ENCODE data around the gene ZNF526.

Gene ZNF526

DNA sequence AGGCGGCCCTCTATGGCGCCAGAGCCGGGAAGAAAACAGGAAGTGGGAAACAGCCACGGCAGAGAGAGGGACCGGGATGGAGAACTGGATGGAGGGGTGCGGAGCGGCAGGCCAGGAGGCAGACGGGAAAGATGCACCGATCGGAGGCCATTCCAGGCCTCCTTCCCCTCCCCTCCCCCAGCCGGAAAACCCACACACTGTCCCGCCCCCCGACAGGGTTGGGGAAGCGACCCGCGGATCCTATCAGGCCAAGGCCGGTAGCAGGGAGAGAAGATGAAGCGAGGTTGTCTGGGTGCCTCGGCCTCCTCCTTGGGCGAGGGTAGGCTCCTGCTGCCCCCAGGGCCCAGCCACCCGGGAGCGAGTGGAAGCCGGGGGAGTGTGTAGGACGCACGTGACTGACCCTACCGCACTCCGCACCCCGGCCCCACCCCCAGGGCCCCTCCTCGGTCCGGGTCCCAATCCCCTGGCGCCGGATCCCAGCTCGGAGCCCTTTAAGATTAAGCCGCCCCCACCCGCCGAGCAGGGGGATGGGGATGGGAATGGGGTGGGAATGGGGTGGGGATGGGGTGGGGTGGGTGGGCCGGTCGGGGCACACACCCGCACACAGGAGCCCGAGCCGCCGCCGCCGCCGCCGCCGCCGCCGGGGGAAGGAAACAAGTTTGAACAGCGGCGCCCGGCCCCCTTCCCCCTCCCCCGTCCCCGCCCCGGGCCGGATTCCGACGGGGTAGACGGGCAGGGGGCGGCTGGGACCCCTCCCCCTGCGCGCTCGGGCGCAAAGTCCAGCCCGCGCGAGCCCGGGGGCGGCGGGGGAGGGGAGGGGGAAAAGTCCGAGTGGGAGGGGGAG, 33.4 kb downstream of the ZNF526 start (continued):
- TF ChIP-seq, protein P1, sequence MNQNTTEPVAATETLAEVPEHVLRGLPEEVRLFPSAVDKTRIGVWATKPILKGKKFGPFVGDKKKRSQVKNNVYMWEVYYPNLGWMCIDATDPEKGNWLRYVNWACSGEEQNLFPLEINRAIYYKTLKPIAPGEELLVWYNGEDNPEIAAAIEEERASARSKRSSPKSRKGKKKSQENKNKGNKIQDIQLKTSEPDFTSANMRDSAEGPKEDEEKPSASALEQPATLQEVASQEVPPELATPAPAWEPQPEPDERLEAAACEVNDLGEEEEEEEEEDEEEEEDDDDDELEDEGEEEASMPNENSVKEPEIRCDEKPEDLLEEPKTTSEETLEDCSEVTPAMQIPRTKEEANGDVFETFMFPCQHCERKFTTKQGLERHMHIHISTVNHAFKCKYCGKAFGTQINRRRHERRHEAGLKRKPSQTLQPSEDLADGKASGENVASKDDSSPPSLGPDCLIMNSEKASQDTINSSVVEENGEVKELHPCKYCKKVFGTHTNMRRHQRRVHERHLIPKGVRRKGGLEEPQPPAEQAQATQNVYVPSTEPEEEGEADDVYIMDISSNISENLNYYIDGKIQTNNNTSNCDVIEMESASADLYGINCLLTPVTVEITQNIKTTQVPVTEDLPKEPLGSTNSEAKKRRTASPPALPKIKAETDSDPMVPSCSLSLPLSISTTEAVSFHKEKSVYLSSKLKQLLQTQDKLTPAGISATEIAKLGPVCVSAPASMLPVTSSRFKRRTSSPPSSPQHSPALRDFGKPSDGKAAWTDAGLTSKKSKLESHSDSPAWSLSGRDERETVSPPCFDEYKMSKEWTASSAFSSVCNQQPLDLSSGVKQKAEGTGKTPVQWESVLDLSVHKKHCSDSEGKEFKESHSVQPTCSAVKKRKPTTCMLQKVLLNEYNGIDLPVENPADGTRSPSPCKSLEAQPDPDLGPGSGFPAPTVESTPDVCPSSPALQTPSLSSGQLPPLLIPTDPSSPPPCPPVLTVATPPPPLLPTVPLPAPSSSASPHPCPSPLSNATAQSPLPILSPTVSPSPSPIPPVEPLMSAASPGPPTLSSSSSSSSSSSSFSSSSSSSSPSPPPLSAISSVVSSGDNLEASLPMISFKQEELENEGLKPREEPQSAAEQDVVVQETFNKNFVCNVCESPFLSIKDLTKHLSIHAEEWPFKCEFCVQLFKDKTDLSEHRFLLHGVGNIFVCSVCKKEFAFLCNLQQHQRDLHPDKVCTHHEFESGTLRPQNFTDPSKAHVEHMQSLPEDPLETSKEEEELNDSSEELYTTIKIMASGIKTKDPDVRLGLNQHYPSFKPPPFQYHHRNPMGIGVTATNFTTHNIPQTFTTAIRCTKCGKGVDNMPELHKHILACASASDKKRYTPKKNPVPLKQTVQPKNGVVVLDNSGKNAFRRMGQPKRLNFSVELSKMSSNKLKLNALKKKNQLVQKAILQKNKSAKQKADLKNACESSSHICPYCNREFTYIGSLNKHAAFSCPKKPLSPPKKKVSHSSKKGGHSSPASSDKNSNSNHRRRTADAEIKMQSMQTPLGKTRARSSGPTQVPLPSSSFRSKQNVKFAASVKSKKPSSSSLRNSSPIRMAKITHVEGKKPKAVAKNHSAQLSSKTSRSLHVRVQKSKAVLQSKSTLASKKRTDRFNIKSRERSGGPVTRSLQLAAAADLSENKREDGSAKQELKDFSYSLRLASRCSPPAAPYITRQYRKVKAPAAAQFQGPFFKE (tag by site-specific recombination; IDR thresholded peaks at IDR 0.05; ENCODE audit: borderline replicate concordance): no peak
- TF ChIP-seq ZSCAN23 (tag by site-specific recombination; IDR thresholded peaks at IDR 0.05) (no peak), ZBTB48 (tag by site-specific recombination; IDR thresholded peaks at IDR 0.05) (peak; percentile 64; the same call in 1 of the 2 replicates), ZNF133 (tag by site-specific recombination; IDR thresholded peaks at IDR 0.05) (no peak), SETDB1 (IDR thresholded peaks at IDR 0.05; ENCODE audit: insufficient read length, low read length) (no peak), GLIS1 (tag by site-specific recombination; IDR thresholded peaks at IDR 0.05) (peak; percentile 77), ZNF423 (tag by site-specific recombination; IDR thresholded peaks at IDR 0.05) (0 out of 2 replicates have a peak, but pooled peaks have one; percentile 40), EGR2 (tag by site-specific recombination; IDR thresholded peaks at IDR 0.05; ENCODE audit: low read depth) (peak; percentile 82), ZFP37 (tag by site-specific recombination; IDR thresholded peaks at IDR 0.05) (no peak; the same call in 1 of the 2 replicates), ZNF266 (tag by site-specific recombination; IDR thresholded peaks at IDR 0.05; ENCODE audit: low read depth) (no peak), ZNF624 (tag by site-specific recombination; IDR thresholded peaks at IDR 0.05) (no peak), ZNF596 (tag by site-specific recombination; IDR thresholded peaks at IDR 0.05) (no peak), ZNF19 (tag by site-specific recombination; IDR thresholded peaks at IDR 0.05; ENCODE audit: low read depth) (no peak), ZNF549 (tag by site-specific recombination; IDR thresholded peaks at IDR 0.05) (no peak), ZNF571 (tag by site-specific recombination; IDR thresholded peaks at IDR 0.05) (no peak), ZNF561 (tag by site-specific recombination; IDR thresholded peaks at IDR 0.05; ENCODE audit: borderline replicate concordance) (peak; percentile 22; the same call in 1 of the 2 replicates), ZNF175 (tag by site-specific recombination; IDR thresholded peaks at IDR 0.05) (no peak), ZNF548 (tag by site-specific recombination; IDR thresholded peaks at IDR 0.05) (no peak)
- TF ChIP-seq, protein P2, sequence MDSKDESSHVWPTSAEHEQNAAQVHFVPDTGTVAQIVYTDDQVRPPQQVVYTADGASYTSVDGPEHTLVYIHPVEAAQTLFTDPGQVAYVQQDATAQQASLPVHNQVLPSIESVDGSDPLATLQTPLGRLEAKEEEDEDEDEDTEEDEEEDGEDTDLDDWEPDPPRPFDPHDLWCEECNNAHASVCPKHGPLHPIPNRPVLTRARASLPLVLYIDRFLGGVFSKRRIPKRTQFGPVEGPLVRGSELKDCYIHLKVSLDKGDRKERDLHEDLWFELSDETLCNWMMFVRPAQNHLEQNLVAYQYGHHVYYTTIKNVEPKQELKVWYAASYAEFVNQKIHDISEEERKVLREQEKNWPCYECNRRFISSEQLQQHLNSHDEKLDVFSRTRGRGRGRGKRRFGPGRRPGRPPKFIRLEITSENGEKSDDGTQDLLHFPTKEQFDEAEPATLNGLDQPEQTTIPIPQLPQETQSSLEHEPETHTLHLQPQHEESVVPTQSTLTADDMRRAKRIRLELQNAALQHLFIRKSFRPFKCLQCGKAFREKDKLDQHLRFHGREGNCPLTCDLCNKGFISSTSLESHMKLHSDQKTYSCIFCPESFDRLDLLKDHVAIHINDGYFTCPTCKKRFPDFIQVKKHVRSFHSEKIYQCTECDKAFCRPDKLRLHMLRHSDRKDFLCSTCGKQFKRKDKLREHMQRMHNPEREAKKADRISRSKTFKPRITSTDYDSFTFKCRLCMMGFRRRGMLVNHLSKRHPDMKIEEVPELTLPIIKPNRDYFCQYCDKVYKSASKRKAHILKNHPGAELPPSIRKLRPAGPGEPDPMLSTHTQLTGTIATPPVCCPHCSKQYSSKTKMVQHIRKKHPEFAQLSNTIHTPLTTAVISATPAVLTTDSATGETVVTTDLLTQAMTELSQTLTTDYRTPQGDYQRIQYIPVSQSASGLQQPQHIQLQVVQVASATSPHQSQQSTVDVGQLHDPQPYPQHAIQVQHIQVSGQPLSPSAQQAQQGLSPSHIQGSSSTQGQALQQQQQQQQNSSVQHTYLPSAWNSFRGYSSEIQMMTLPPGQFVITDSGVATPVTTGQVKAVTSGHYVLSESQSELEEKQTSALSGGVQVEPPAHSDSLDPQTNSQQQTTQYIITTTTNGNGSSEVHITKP (tag by site-specific recombination; IDR thresholded peaks at IDR 0.05): peak; percentile 89
- TF ChIP-seq, protein P3, sequence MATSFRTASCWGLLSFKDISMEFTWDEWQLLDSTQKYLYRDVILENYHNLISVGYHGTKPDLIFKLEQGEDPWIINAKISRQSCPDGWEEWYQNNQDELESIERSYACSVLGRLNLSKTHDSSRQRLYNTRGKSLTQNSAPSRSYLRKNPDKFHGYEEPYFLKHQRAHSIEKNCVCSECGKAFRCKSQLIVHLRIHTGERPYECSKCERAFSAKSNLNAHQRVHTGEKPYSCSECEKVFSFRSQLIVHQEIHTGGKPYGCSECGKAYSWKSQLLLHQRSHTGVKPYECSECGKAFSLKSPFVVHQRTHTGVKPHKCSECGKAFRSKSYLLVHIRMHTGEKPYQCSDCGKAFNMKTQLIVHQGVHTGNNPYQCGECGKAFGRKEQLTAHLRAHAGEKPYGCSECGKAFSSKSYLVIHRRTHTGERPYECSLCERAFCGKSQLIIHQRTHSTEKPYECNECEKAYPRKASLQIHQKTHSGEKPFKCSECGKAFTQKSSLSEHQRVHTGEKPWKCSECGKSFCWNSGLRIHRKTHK (tag by site-specific recombination; IDR thresholded peaks at IDR 0.05): no peak
- TF ChIP-seq, protein P4, sequence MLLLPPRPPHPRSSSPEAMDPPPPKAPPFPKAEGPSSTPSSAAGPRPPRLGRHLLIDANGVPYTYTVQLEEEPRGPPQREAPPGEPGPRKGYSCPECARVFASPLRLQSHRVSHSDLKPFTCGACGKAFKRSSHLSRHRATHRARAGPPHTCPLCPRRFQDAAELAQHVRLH (tag by site-specific recombination; IDR thresholded peaks at IDR 0.05): peak; percentile 92
- TF ChIP-seq, protein P5, sequence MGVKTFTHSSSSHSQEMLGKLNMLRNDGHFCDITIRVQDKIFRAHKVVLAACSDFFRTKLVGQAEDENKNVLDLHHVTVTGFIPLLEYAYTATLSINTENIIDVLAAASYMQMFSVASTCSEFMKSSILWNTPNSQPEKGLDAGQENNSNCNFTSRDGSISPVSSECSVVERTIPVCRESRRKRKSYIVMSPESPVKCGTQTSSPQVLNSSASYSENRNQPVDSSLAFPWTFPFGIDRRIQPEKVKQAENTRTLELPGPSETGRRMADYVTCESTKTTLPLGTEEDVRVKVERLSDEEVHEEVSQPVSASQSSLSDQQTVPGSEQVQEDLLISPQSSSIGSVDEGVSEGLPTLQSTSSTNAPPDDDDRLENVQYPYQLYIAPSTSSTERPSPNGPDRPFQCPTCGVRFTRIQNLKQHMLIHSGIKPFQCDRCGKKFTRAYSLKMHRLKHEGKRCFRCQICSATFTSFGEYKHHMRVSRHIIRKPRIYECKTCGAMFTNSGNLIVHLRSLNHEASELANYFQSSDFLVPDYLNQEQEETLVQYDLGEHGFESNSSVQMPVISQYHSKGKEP (tag by site-specific recombination; IDR thresholded peaks at IDR 0.05): no peak
- TF ChIP-seq, protein P6, sequence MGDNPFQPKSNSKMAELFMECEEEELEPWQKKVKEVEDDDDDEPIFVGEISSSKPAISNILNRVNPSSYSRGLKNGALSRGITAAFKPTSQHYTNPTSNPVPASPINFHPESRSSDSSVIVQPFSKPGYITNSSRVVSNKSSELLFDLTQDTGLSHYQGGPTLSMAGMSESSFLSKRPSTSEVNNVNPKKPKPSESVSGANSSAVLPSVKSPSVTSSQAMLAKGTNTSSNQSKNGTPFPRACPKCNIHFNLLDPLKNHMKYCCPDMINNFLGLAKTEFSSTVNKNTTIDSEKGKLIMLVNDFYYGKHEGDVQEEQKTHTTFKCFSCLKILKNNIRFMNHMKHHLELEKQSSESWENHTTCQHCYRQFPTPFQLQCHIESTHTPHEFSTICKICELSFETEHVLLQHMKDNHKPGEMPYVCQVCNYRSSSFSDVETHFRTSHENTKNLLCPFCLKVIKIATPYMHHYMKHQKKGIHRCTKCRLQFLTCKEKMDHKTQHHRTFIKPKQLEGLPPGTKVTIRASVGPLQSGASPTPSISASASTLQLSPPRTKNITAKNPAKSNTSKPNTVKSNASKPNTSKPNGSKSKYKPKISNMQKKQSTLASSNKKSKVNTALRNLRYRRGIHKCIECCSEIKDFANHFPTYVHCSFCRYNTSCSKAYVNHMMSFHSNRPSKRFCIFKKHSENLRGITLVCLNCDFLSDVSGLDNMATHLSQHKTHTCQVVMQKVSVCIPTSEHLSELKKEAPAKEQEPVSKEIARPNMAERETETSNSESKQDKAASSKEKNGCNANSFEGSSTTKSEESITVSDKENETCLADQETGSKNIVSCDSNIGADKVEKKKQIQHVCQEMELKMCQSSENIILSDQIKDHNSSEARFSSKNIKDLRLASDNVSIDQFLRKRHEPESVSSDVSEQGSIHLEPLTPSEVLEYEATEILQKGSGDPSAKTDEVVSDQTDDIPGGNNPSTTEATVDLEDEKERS (tag by site-specific recombination; IDR thresholded peaks at IDR 0.05): no peak

Data from HEK293 (cell line).